Astrocyte of the hippocampus (primary cell): Measurements from ENCODE around the gene NUMBL.

Experiments
- DNase-seq: peaks from one replicate; pipeline ENCODE4 v3.0.0; 2011; ENCODE audit warnings: low read depth, low spot score

NUMBL gene

GRCh38 chr19:40690693-40691420, 406 bp upstream of the NUMBL start:
- DNase-seq, result peak; percentile 99

DNA sequence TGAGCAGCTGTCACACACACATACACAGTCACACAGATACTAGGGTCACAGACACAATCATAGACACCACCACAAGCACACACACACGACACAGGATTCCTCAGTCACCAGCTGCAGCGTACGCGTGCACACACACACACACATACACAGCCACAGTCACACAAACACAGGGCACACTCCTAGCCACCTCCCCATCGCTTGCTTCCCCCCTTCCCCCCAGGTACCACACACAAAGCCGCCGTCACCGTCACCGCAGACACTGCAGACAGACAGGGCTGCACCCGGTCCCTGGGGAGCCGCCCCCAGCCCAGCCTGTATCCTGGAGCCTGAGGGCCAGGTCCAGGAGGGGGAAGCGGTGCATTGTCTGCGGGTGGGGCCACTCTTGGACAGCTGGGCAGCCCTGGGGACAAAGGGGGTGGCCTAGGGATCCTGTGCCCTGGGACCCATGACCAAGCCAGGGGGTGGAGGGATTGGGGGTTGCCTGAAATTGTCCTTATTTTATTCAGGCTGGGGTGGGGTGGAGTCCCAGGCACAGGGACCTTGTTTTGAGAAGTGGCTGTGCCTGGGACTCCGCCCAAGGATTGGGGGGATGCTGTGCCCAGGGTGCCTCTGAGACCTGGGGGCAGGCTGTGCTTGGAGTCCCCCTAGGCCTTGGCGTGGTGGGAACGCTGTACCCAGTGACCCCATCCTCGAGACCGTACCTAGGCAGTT, 957 bp downstream of the NUMBL start:
- DNase-seq, result peak; percentile 43

- no peak for DNase-seq
Observed at GRCh38 chr19:40688987-40689338, 1.5 kb downstream of the NUMBL start.

GRCh38 chr19:40688309-40688708, 2.1 kb downstream of the NUMBL start:
- no peak for DNase-seq

GRCh38 chr19:40687525-40688016, 2.9 kb downstream of the NUMBL start:
- no peak for DNase-seq

DNA sequence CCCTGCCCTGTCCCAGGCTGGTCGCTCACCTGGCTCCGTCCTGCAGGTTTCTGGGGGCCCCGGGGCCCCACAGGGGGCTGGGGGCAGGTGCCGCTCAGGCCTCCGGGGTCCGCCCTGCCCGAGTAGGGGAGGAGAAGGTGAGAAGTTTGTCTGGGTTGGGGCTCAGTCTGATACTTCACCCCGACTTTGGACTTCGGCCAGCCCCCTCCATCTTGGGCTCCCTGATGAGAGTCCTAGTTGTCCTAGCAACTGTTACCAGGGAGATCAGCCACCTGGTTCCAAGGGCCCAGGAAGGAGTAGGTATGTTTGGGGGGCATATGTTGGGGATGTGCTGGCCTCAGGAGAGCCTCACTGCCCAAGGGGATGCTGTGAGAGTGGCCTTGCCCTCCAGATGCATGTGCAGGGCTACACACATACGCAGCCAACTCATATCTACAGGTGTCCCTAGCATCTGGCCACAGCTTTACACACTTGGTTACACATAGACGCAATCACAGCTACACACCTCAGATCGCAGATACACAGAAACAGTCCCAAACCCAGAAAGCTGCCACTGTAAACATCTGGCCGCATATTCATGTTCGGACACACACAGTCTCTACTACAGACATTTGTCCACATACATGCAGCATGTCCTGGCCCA, 3.4 kb downstream of the NUMBL start:
- no peak for DNase-seq

- no peak for DNase-seq
Observed at GRCh38 chr19:40685563-40685962, 4.9 kb downstream of the NUMBL start.

- DNase-seq, result no peak
Observed at GRCh38 chr19:40685016-40685526, 5.4 kb downstream of the NUMBL start.

DNA sequence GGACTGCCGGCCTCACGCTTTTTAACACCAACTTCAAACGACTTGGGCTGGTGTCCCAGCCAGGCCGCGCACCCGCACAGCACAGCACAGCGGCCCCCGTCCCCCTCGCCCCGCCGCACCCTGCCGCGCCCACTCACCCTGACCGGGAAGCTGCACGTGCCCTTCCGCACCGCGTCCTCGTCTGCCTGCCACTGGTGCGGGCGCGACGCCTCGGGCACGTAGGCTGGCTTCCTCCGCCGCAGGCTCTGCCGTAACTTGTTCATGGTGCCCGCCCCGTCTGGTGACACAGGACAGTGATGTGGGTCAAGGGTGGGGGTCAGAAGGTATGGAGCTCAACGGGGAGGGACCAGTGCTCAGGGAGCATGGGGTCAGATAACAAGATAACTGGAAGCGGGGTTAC, 6.2 kb downstream of the NUMBL start:
- DNase-seq, result no peak

GRCh38 chr19:40683437-40683836, 7.0 kb downstream of the NUMBL start:
- DNase-seq, result no peak

- no peak for DNase-seq
Observed at GRCh38 chr19:40682431-40682964, 8.0 kb downstream of the NUMBL start.

DNA sequence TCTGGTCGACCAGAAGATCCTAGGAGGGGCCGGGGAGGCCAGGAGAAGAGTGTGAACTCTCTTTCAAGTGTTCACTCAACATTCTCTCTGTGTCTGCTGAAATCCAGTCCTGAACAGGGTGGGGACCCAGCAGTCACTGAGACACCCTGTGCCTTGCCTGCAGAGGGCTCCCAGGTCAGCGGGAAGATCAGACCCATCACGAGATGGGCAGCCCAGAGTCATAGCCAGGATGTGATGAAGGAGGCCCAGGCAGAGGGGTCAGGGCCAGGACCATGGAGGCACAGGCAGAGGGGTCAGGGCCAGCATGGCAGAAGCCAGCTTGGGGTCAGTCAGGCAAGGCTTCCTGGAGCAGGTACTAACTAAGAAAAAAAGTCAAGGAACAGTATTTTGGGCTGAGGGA, 9.4 kb downstream of the NUMBL start:
- no peak for DNase-seq

GRCh38 chr19:40677156-40677555, 13.3 kb downstream of the NUMBL start:
- no peak for DNase-seq

DNA sequence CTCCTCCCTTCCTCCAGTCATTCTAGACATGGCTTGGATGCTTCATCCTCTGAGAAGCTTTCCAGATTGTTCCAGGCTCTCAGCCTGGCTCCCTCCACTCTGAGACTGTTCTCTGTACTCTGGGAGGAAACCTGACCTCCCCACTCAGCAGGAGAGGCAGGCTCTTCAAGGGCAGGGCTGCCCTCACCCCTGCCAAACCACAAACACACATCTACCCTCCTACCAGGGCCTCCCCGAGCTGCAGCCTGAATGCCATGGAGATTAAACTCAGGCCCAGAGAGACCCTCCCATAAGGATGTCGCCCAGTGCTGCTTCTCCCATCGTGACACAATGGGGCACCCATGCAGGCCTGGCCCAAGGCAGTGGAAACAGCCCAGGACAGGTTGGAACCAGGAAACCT, 16.2 kb downstream of the NUMBL start:
- DNase-seq, result peak; percentile 64

- no peak for DNase-seq
Observed at GRCh38 chr19:40673397-40673796, 17.1 kb downstream of the NUMBL start.

- DNase-seq, result no peak
Observed at GRCh38 chr19:40672573-40673299, 17.7 kb downstream of the NUMBL start.

- DNase-seq, result no peak
Observed at GRCh38 chr19:40672038-40672437, 18.4 kb downstream of the NUMBL start.

GRCh38 chr19:40671404-40671803, 19.0 kb downstream of the NUMBL start:
- DNase-seq, result no peak

GRCh38 chr19:40668991-40669614, 21.3 kb downstream of the NUMBL start:
- DNase-seq, result no peak

DNA sequence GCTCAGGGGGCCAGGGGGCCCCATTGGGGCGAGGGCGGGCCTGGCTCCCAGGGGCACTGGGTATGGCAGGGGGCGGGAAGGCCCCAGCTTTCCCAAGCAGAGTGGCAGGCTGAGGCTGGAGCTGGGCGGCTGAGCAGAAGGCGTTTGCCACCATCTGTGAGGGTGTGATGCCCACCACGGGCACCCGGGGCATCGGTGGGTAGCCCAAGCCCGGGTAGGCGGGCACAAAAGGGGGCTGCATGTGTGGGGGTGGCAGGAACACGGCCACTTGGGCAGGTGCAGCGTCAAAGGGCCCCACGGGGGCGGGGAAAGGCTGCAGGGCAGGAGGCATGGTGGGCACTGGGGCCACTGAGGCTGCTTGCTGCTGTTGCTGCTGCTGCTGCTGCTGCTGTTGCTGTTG, 22.8 kb downstream of the NUMBL start:
- DNase-seq, result no peak

- no peak for DNase-seq
Observed at GRCh38 chr19:40666803-40667438, 23.5 kb downstream of the NUMBL start.
